Measurements from ENCODE around the gene HLF.

HLF gene, protein sequence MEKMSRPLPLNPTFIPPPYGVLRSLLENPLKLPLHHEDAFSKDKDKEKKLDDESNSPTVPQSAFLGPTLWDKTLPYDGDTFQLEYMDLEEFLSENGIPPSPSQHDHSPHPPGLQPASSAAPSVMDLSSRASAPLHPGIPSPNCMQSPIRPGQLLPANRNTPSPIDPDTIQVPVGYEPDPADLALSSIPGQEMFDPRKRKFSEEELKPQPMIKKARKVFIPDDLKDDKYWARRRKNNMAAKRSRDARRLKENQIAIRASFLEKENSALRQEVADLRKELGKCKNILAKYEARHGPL

DNA sequence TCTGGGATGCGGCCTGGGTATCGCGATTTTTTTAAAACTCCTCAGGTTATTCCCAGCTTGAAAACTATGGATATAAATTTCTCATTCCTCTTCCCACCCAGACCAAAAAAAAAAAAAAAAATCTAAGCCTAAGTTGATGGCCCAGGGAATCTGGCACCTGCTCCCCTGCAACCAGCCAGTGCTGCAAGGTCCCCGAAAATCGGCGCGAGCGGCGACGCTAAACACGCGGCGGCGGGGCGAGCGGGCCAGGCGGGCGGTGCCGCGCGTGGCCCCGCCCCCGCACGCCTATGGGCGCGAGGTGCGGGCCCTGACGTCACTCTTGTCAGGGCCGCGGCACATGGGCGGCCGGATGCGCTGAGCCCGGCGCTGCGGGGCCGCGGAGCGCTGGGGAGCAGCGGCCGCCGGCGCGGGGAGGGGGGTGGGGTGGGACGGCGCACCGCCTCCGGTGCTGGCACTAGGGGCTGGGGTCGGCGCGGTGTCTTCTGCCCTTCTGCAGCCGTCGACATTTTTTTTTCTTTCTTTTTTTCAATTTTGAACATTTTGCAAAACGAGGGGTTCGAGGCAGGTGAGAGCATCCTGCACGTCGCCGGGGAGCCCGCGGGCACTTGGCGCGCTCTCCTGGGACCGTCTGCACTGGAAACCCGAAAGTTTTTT is at the start of gene HLF:
TSS of gene HLF (plus strand) at position 316 of the 654 bp plus-strand sequence. CDS start 525 bp downstream, outside the sequence.
- Histone ChIP-seq H3K4me3 (peak within 1 kb of the TSS; percentile 19), H3K36me3 (replicated peaks) (no peaks in the 10 kb centered on the region), H3K4me1 (no peaks in the 10 kb centered on the region), H3K9me3 (0 out of 2 replicates have a peak, but pooled peaks cover 2% of the 10 kb centered on the region), H3K27me3 (ENCODE audit: low read depth) (peaks cover 6% of the 10 kb centered on the region)
- in situ Hi-C loops (cut with MboI; ENCODE audit: low sequenced_read_pairs): no loop called here
- DNase-seq (ENCODE audit: low spot score in 2 of 2): peak; percentile 66 to 82

- in situ Hi-C loops (cut with MboI; ENCODE audit: low sequenced_read_pairs): no loop called here
- H3K27me3 ChIP-seq (ENCODE audit: low read depth): peaks cover 3% of the 10 kb centered on the region; the same call in 1 of the 2 replicates
- DNase-seq (ENCODE audit: low spot score in 2 of 2): no peak
- no peak overlapping the region for H3K4me3 ChIP-seq
- no peaks in the 10 kb centered on the region for H3K36me3 ChIP-seq (replicated peaks)
- no peaks in the 10 kb centered on the region for H3K4me1 ChIP-seq
- H3K9me3 ChIP-seq: no peaks in the 10 kb centered on the region
These were observed 49.0 kb upstream of the HLF start for GRCh38 chr17:55215711-55216110.

- Histone ChIP-seq H3K4me1 (no peaks in the 10 kb centered on the region), H3K4me3 (no peak overlapping the region), H3K36me3 (replicated peaks) (no peaks in the 10 kb centered on the region), H3K9me3 (no peaks in the 10 kb centered on the region), H3K27me3 (ENCODE audit: low read depth) (peaks cover 3% of the 10 kb centered on the region; the same call in 1 of the 2 replicates)
- in situ Hi-C loops (cut with MboI; ENCODE audit: low sequenced_read_pairs): no loop called here
- no peak for DNase-seq (ENCODE audit: low spot score in 2 of 2)
These were observed 47.9 kb upstream of the HLF start for GRCh38 chr17:55216888-55217287.

DNA sequence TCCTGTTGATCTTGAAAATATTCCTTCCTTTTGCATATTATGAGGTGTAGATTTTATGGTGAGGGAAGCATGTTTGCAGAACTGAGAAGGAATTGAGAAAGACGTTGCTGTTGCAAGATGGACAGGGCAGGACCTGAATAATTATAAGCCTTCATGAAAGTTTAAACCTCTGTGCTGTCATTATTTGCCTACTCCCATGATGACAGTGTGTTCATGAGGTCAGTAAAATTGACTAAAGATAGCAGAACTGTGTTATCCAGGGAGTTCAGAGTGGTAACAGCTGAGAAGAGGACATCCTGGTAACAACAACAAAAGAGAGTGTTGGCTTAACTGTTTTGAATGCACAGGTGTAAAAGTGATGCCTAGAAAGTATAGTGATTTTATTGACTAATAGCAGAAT is 45.3 kb upstream of the HLF start:
- H3K36me3 ChIP-seq (replicated peaks): no peaks in the 10 kb centered on the region
- H3K4me3 ChIP-seq: no peak overlapping the region
- no peak for DNase-seq (ENCODE audit: low spot score in 2 of 2)
- in situ Hi-C loops (cut with MboI; ENCODE audit: low sequenced_read_pairs): no loop called here
- H3K9me3 ChIP-seq: no peaks in the 10 kb centered on the region
- H3K27me3 ChIP-seq (ENCODE audit: low read depth): peaks cover 3% of the 10 kb centered on the region; the same call in 1 of the 2 replicates
- no peaks in the 10 kb centered on the region for H3K4me1 ChIP-seq

- H3K4me3 ChIP-seq: no peak overlapping the region
- in situ Hi-C loops (cut with MboI; ENCODE audit: low sequenced_read_pairs): no loop called here
- DNase-seq (ENCODE audit: low spot score in 2 of 2): no peak
These were observed 44.8 kb upstream of the HLF start for GRCh38 chr17:55219934-55220333.

GRCh38 chr17:55223524-55223923 is 41.2 kb upstream of the HLF start:
- Histone ChIP-seq H3K4me3 (no peak overlapping the region), H3K9me3 (no peaks in the 10 kb centered on the region), H3K4me1 (no peaks in the 10 kb centered on the region), H3K36me3 (replicated peaks) (no peaks in the 10 kb centered on the region), H3K27me3 (ENCODE audit: low read depth) (peaks cover 3% of the 10 kb centered on the region; the same call in 1 of the 2 replicates)
- in situ Hi-C loops (cut with MboI; ENCODE audit: low sequenced_read_pairs): no loop called here
- no peak for DNase-seq (ENCODE audit: low spot score in 2 of 2)

More at GRCh38 chr17:55219934-55220333, 44.8 kb upstream of the HLF start:
- Histone ChIP-seq H3K9me3 (no peaks in the 10 kb centered on the region), H3K4me1 (no peaks in the 10 kb centered on the region), H3K36me3 (replicated peaks) (no peaks in the 10 kb centered on the region), H3K27me3 (ENCODE audit: low read depth) (peaks cover 3% of the 10 kb centered on the region; the same call in 1 of the 2 replicates)

- DNase-seq (ENCODE audit: low spot score in 2 of 2): no peak
- Histone ChIP-seq H3K36me3 (replicated peaks) (no peaks in the 10 kb centered on the region), H3K4me1 (no peaks in the 10 kb centered on the region), H3K27me3 (ENCODE audit: low read depth) (no peaks in the 10 kb centered on the region), H3K9me3 (no peaks in the 10 kb centered on the region), H3K4me3 (no peak overlapping the region)
- in situ Hi-C loops (cut with MboI; ENCODE audit: low sequenced_read_pairs): no loop called here
These were observed 40.0 kb upstream of the HLF start for GRCh38 chr17:55224746-55225145.

DNA sequence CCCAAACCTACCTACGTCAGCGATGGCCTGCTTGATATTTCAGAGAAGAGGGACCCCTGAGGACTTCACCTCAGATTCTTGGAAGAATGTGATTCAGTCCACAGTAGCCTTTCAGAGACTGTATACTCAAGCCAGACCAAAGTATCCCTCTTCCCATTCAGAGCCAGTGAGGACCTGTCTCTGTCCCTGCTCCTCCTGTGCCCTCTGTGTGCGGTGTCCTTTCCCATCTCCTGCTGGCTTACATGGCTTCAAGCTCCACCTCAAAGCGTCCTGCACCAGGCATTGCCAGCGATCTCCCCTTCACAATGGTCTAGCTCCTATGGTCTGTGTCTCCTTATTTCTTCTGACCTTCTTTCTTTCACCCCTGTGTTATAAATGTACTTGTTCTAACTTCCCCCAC is 39.5 kb upstream of the HLF start:
- Histone ChIP-seq H3K27me3 (ENCODE audit: low read depth) (no peaks in the 10 kb centered on the region), H3K4me3 (no peak overlapping the region), H3K9me3 (no peaks in the 10 kb centered on the region), H3K4me1 (no peaks in the 10 kb centered on the region), H3K36me3 (replicated peaks) (no peaks in the 10 kb centered on the region)
- no peak for DNase-seq (ENCODE audit: low spot score in 2 of 2)
- in situ Hi-C loops (cut with MboI; ENCODE audit: low sequenced_read_pairs): no loop called here

DNA sequence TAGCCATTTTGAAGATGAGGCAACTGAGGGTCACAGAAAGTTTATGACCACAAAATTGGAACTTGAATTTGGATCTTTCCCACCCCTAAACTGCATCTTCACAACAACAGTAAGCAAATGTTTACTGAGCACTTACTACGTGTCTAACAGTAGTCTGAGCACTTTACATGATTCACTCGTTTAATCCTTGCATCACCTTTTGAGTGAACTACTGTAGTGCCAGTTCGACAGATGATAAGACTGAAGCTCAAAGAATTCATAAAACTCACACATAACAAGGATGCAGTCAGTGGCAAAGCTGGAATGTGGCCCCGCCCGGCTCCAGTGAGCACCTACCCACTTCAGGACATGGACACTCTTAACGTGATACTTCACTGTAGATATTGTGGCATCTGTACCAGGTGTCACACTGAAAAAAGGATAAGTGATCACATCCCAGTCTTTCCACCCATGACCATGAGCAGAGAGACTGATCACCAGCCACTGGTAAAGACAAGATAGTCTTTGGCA is 36.0 kb upstream of the HLF start:
- no peak for DNase-seq (ENCODE audit: low spot score in 2 of 2)
- Histone ChIP-seq H3K36me3 (replicated peaks) (no peaks in the 10 kb centered on the region), H3K4me1 (no peaks in the 10 kb centered on the region), H3K27me3 (ENCODE audit: low read depth) (no peaks in the 10 kb centered on the region), H3K9me3 (no peaks in the 10 kb centered on the region), H3K4me3 (no peak overlapping the region)
- in situ Hi-C loops (cut with MboI; ENCODE audit: low sequenced_read_pairs): no loop called here

- Histone ChIP-seq H3K36me3 (replicated peaks) (no peaks in the 10 kb centered on the region), H3K9me3 (no peaks in the 10 kb centered on the region), H3K27me3 (ENCODE audit: low read depth) (no peaks in the 10 kb centered on the region), H3K4me3 (no peak overlapping the region), H3K4me1 (no peaks in the 10 kb centered on the region)
- in situ Hi-C loops (cut with MboI; ENCODE audit: low sequenced_read_pairs): no loop called here
- DNase-seq (ENCODE audit: low spot score in 2 of 2): no peak
These were observed 35.5 kb upstream of the HLF start for GRCh38 chr17:55229276-55229675.

DNA sequence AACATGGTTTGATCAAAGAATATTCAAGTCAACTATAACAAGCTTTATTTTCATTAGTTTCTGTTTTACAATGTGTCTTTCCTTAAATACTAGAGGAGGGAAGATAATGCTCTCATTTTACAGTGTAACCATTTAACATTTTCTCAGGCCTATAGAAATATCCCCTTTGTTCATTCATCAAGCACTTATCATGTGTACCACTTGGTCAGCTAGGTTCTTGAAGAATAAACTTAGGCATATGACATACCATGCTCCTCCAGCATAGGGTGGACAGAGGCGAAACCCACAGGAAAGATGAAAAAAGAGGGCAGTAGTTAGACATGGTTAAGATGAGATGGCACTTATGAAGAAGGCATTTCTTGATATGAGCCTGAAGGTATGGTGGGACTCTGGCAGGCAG is 34.0 kb upstream of the HLF start:
- no peaks in the 10 kb centered on the region for H3K4me1 ChIP-seq
- H3K9me3 ChIP-seq: no peaks in the 10 kb centered on the region
- no peak overlapping the region for H3K4me3 ChIP-seq
- in situ Hi-C loops (cut with MboI; ENCODE audit: low sequenced_read_pairs): no loop called here
- H3K27me3 ChIP-seq (ENCODE audit: low read depth): no peaks in the 10 kb centered on the region
- no peak for DNase-seq (ENCODE audit: low spot score in 2 of 2)
- no peaks in the 10 kb centered on the region for H3K36me3 ChIP-seq (replicated peaks)

DNA sequence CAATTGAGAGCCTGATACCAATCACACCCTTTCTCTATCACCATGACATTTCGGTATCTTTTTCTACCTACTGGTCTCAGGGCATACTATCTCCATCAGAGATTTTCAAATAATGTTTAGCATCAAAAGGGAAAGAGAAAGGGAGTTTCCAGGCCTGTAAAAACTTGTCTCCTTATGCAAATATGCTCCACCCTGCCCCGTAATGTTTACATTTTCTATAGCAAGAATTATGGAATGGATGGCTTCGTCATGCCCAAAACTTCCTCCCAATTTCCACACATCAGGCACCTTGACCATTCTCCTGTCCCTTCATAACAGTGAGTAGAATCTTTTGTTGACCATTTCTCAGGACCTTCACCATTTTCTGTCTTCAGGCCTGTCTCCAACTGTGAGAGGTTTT is 30.9 kb upstream of the HLF start:
- Histone ChIP-seq H3K4me3 (no peak overlapping the region), H3K36me3 (replicated peaks) (no peaks in the 10 kb centered on the region), H3K9me3 (peaks cover 2% of the 10 kb centered on the region), H3K27me3 (ENCODE audit: low read depth) (no peaks in the 10 kb centered on the region), H3K4me1 (peaks cover 6% of the 10 kb centered on the region)
- no peak for DNase-seq (ENCODE audit: low spot score in 2 of 2)
- in situ Hi-C loops (cut with MboI; ENCODE audit: low sequenced_read_pairs): no loop called here

DNA sequence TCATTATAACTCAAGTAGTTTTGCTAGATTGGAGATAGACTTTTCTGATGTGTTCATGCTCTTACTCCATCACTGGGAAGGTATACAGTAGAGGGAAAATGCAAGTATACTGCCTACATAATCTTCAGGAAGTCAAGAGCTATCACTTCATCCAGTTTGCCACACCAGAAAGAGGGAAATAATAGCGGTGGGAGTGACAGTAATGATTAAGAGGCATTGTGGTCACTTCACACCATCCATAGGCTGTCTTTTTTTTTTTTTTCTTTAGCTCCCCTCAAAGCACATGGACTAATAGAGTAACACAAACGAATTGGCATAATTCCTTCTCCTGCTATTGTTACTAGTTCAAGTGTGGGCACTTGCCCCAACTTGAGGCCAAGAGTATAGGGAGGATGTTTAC is 28.4 kb upstream of the HLF start:
- DNase-seq (ENCODE audit: low spot score in 2 of 2): no peak

DNA sequence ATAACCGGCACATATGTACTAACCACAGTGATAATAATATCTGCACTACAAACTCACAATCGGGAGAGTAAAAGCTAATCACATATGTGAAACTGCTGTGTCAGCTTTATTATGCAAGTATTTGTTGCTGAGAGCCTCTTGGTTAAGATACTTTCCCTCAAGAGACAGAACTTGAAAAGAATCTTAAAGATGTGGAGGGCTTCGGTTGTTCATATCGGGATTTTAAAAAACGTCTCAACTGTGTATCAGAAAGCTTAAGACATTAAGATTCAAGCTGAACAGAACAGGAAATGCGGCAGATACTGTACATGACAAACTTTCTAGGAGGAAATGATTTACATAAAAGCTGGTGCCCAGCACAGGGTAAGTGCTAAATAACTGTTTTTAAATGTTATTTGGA is 27.5 kb upstream of the HLF start:
- DNase-seq (ENCODE audit: low spot score in 2 of 2): no peak
- in situ Hi-C loops (cut with MboI; ENCODE audit: low sequenced_read_pairs): no loop called here
- peaks cover 2% of the 10 kb centered on the region for H3K9me3 ChIP-seq
- H3K4me3 ChIP-seq: no peak overlapping the region
- H3K36me3 ChIP-seq (replicated peaks): no peaks in the 10 kb centered on the region
- no peaks in the 10 kb centered on the region for H3K27me3 ChIP-seq (ENCODE audit: low read depth)
- peaks cover 12% of the 10 kb centered on the region for H3K4me1 ChIP-seq

More for the DNA sequence above, 28.4 kb upstream of the HLF start:
- H3K36me3 ChIP-seq (replicated peaks): no peaks in the 10 kb centered on the region
- no peaks in the 10 kb centered on the region for H3K27me3 ChIP-seq (ENCODE audit: low read depth)
- in situ Hi-C loops (cut with MboI; ENCODE audit: low sequenced_read_pairs): no loop called here
- peaks cover 12% of the 10 kb centered on the region for H3K4me1 ChIP-seq
- peaks cover 2% of the 10 kb centered on the region for H3K9me3 ChIP-seq
- H3K4me3 ChIP-seq: no peak overlapping the region

All from HAP-1 (cell line).